RWPE2 (cell line): ENCODE measurements around the gene HLA-DRB5.

Source experiments
- ATAC-seq: fragments of 200-7000 bp; cut with Tn5 transposase; 3 replicates; pipeline ENCODE4 v1.9.1; 2021; ENCODE audit warnings: low read depth
- DNase-seq: peaks from one replicate; pipeline ENCODE4 v3.0.0-alpha.2; 2020; ENCODE audit warnings: low spot score
- H3K27ac ChIP-seq: fragments of 450-650 bp; 2 replicates; pipeline ENCODE4 v1.5.1; 2017; ENCODE audit warnings: mild to moderate bottlenecking; ENCODE audit not compliant: poor library complexity, severe bottlenecking
- H3K27me3 ChIP-seq: fragments of 250-450 bp; sonication (Bioruptor Pico); 2 replicates; pipeline ENCODE4 v1.5.1; 2021; ENCODE audit warnings: mild to moderate bottlenecking, moderate library complexity; ENCODE audit not compliant: insufficient read depth, poor library complexity, severe bottlenecking
- H3K36me3 ChIP-seq: fragments of 250-450 bp; sonication (Bioruptor Pico); 2 replicates; pipeline ENCODE4 v1.5.1; 2020; ENCODE audit warnings: low read depth, mild to moderate bottlenecking, moderate library complexity
- H3K4me1 ChIP-seq: fragments of 250-450 bp; sonication (Bioruptor Pico); 2 replicates; pipeline ENCODE4 v1.5.1; 2021; ENCODE audit warnings: mild to moderate bottlenecking, moderate library complexity; ENCODE audit not compliant: insufficient read depth, poor library complexity, severe bottlenecking
- H3K4me3 ChIP-seq: fragments of 250-450 bp; sonication (Bioruptor Pico); 2 replicates; pipeline ENCODE4 v1.5.1; 2021; ENCODE audit warnings: mild to moderate bottlenecking, moderate library complexity; ENCODE audit not compliant: severe bottlenecking
- H3K9me3 ChIP-seq: fragments of 250-450 bp; sonication (Bioruptor Pico); 2 replicates; pipeline ENCODE4 v1.5.1; 2021; ENCODE audit warnings: mild to moderate bottlenecking, moderate library complexity; ENCODE audit not compliant: severe bottlenecking
- CTCF ChIP-seq: fragments of 450-650 bp; IDR thresholded peaks from one replicate; pipeline ENCODE4 v1.5.1; 2017; ENCODE audit warnings: mild to moderate bottlenecking, moderate library complexity; ENCODE audit not compliant: poor library complexity, severe bottlenecking

HLA-DRB5 gene

DNA sequence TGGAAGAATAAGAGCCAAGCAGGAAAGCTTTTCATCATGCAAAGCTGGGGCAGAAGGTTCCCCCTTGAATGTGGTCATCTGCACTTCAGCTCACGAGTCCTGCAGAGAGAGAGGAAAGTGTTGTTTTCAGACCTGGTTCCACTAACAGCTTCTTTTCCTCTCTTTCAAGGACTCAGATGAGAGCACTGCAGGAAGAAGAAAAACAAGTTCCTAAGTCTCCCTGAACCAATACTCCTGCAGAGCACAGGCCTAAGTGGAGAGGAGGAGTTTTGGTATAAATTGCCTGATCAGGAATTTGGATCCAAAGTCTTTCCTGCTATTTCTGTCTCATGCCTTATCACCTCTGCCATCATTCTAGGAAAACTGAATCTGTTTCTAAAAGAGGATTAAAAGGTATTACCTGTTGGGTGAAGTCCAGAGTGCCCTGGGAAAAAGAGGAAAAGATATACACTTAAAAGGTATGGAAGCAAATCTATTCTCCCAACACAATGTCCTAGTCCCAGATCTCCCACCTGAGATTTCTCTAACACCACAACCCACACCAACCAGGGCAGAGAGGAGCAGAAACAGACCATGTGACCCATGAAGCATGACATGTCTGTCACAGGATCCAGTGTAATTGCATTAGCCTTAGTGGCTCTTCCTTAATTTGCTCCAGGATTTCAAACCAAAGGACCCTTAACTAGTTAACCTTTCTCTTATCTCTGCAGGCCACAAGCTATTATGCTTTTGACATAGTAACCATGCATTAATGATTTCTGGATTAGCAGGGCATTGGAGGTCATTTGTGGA lies 12.2 kb downstream of the HLA-DRB5 start:
- Histone ChIP-seq H3K4me1 (no peaks in the 10 kb centered on the region), H3K27me3 (no peaks in the 10 kb centered on the region), H3K27ac (no peak overlapping the region), H3K36me3 (no peaks in the 10 kb centered on the region), H3K4me3 (no peak overlapping the region), H3K9me3 (no peaks in the 10 kb centered on the region)
- no peak for DNase-seq
- TF ChIP-seq CTCF, result no peak
- ATAC-seq, result no peak

DNA sequence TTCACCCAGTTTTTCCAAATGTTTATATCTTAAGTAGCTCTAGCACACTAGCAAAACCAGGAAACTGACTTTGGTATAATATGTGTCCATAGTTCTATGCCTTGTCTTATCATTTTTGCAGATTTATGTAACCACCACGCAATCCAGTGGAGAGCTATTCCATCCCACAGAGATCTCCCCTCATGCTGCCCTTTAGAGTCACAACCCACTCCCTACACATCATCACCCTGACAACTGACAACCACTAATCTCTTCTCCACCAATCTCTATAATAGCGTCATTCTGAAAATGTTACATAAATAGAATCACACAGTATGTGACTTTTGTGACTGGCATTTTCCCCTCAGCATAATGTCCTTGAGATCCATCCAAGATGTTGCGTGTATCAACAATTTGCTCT lies 29.1 kb downstream of the HLA-DRB5 start:
- H3K27me3 ChIP-seq, result no peaks in the 10 kb centered on the region
- H3K4me1 ChIP-seq, result no peaks in the 10 kb centered on the region
- H3K9me3 ChIP-seq, result no peaks in the 10 kb centered on the region
- no peak overlapping the region for H3K4me3 ChIP-seq
- H3K27ac ChIP-seq, result no peak overlapping the region
- DNase-seq (no peak), ATAC-seq (no peak)
- no peaks in the 10 kb centered on the region for H3K36me3 ChIP-seq
- TF ChIP-seq CTCF, result no peak

GRCh38 chr6:32492351-32492750 lies 37.7 kb downstream of the HLA-DRB5 start:
- DNase-seq, result no peak
- Histone ChIP-seq H3K4me3 (no peak overlapping the region), H3K4me1 (no peaks in the 10 kb centered on the region), H3K27ac (no peak overlapping the region), H3K9me3 (no peaks in the 10 kb centered on the region), H3K27me3 (no peaks in the 10 kb centered on the region), H3K36me3 (no peaks in the 10 kb centered on the region)
- ATAC-seq, result no peak
- no peak for TF ChIP-seq CTCF

- H3K4me1 ChIP-seq, result no peaks in the 10 kb centered on the region
- DNase-seq (no peak), ATAC-seq (no peak)
Observed at GRCh38 chr6:32491700-32492099, 38.4 kb downstream of the HLA-DRB5 start.

More at GRCh38 chr6:32491700-32492099, 38.4 kb downstream of the HLA-DRB5 start:
- H3K27ac ChIP-seq, result no peak overlapping the region
- no peaks in the 10 kb centered on the region for H3K27me3 ChIP-seq
- no peaks in the 10 kb centered on the region for H3K9me3 ChIP-seq
- TF ChIP-seq CTCF, result no peak
- H3K4me3 ChIP-seq, result no peak overlapping the region
- no peaks in the 10 kb centered on the region for H3K36me3 ChIP-seq
